Mesendoderm (in vitro differentiated cells): ENCODE measurements around the gene PLPPR4.
"Not testable (repeated sequence)": the region's sequence is repeated elsewhere in the genome, so short reads cannot be mapped to it uniquely, and the experiment has no call there.

Source experiments
- DNase-seq: peaks from one replicate; pipeline ENCODE4 v3.0.0; 2013
- H2AK5ac ChIP-seq: 2 replicates; pipeline ENCODE4 v1.6.1; 2013; ENCODE audit warnings: low read length, inconsistent platforms
- H2BK120ac ChIP-seq: 2 replicates; pipeline ENCODE4 v1.6.1; 2013; ENCODE audit warnings: low read depth, mild to moderate bottlenecking, low read length, moderate library complexity, mixed read lengths
- H2BK15ac ChIP-seq: replicated peaks from 2 replicates; pipeline ENCODE4 v1.6.1; 2013; ENCODE audit warnings: low read depth, mild to moderate bottlenecking, moderate library complexity
- H2BK5ac ChIP-seq: 2 replicates; pipeline ENCODE4 v1.6.1; 2013; ENCODE audit warnings: low read length, inconsistent platforms
- H3K18ac ChIP-seq: 2 replicates; pipeline ENCODE4 v1.6.1; 2013; ENCODE audit warnings: mild to moderate bottlenecking, low read length, mixed read lengths
- H3K23ac ChIP-seq: one replicate; pipeline ENCODE4 v1.6.1; 2013; ENCODE audit warnings: low read length
- H3K27ac ChIP-seq: 2 replicates; pipeline ENCODE4 v1.5.1; 2013; ENCODE audit warnings: low read depth, mild to moderate bottlenecking, inconsistent platforms, low read length, moderate library complexity
- H3K27me3 ChIP-seq: 2 replicates; pipeline ENCODE4 v1.6.1; 2013; ENCODE audit warnings: low read length, control low read depth, mild to moderate bottlenecking, inconsistent platforms; ENCODE audit not compliant: insufficient read depth, poor library complexity
- H3K36me3 ChIP-seq: 2 replicates; pipeline ENCODE4 v1.6.1; 2013; ENCODE audit warnings: low read length, inconsistent platforms; ENCODE audit not compliant: control insufficient read depth, insufficient read depth
- H3K4ac ChIP-seq: one replicate; pipeline ENCODE4 v1.6.1; 2013; ENCODE audit warnings: low read depth, mild to moderate bottlenecking, low read length, moderate library complexity
- H3K4me1 ChIP-seq: 2 replicates; pipeline ENCODE4 v1.6.1; 2013; ENCODE audit warnings: low read depth, low read length, inconsistent platforms; ENCODE audit not compliant: control insufficient read depth
- H3K4me2 ChIP-seq: 2 replicates; pipeline ENCODE4 v1.6.1; 2013; ENCODE audit warnings: low read length
- H3K4me3 ChIP-seq: 2 replicates; pipeline ENCODE4 v1.5.1; 2013; ENCODE audit warnings: mild to moderate bottlenecking, low read length
- H3K56ac ChIP-seq: one replicate; pipeline ENCODE4 v1.6.1; 2013; ENCODE audit warnings: low read length
- H3K79me1 ChIP-seq: 2 replicates; pipeline ENCODE4 v1.6.1; 2013; ENCODE audit warnings: low read length, inconsistent platforms
- H3K79me2 ChIP-seq: 2 replicates; pipeline ENCODE4 v1.6.1; 2013; ENCODE audit warnings: mild to moderate bottlenecking, low read length; ENCODE audit not compliant: control insufficient read depth, insufficient read depth
- H3K9ac ChIP-seq: 2 replicates; pipeline ENCODE4 v1.6.1; 2013; ENCODE audit warnings: low read length, inconsistent platforms
- H4K5ac ChIP-seq: one replicate; pipeline ENCODE4 v1.6.1; 2013; ENCODE audit warnings: low read length
- H4K8ac ChIP-seq: one replicate; pipeline ENCODE4 v1.6.1; 2013; ENCODE audit warnings: low read depth, mild to moderate bottlenecking, control low read depth, low read length, moderate library complexity
- WGBS: extraction: QIAGEN DNeasy Blood & Tissue Kit; methylation state at CpG from one replicate; pipeline ENCODE4 v1.1.7; 2013; ENCODE audit warnings: low lambda C conversion rate, missing lambda C conversion rate; ENCODE audit not compliant: insufficient coverage; ENCODE audit errors: extremely low coverage; 5-methylcytosine and 5-hydroxymethylcytosine counted together

Gene PLPPR4

GRCh38 chr1:99251308-99251707 is 13.0 kb upstream of the PLPPR4 start:
- Histone ChIP-seq H3K79me2 (no peaks in the 10 kb centered on the region), H3K27ac (no peak overlapping the region), H4K5ac (no peak overlapping the region), H3K4me3 (no peak overlapping the region), H3K18ac (no peak overlapping the region), H3K56ac (no peak overlapping the region), H2BK15ac (no peak overlapping the region), H3K79me1 (no peaks in the 10 kb centered on the region), H3K4me1 (peaks cover 3% of the 10 kb centered on the region), H3K4me2 (no peak overlapping the region), H3K36me3 (no peaks in the 10 kb centered on the region), H3K9ac (no peak overlapping the region), H3K27me3 (no peaks in the 10 kb centered on the region), H2BK5ac (no peak overlapping the region), H2BK120ac (no peak overlapping the region), H4K8ac (no peak overlapping the region), H2AK5ac (no peak overlapping the region), H3K23ac (no peak overlapping the region), H3K4ac (no peak overlapping the region)
- no CpG with 5 or more reads among the region's 1 CpG for WGBS
- DNase-seq: no peak

GRCh38 chr1:99252630-99253029 is 11.7 kb upstream of the PLPPR4 start:
- no peak overlapping the region for H3K4me2 ChIP-seq
- no peak overlapping the region for H3K4me3 ChIP-seq
- H3K4ac ChIP-seq: no peak overlapping the region
- peak; percentile 18 for DNase-seq
- H4K5ac ChIP-seq: no peak overlapping the region
- H2AK5ac ChIP-seq: no peak overlapping the region
- no peak overlapping the region for H2BK120ac ChIP-seq
- no peaks in the 10 kb centered on the region for H3K79me2 ChIP-seq
- no CpG with 5 or more reads among the region's 2 CpGs for WGBS
- no peak overlapping the region for H3K27ac ChIP-seq
- H3K36me3 ChIP-seq: no peaks in the 10 kb centered on the region
- peaks cover 3% of the 10 kb centered on the region for H3K4me1 ChIP-seq
- no peak overlapping the region for H4K8ac ChIP-seq
- no peaks in the 10 kb centered on the region for H3K79me1 ChIP-seq
- no peak overlapping the region for H3K18ac ChIP-seq
- no peak overlapping the region for H3K56ac ChIP-seq
- no peak overlapping the region for H3K23ac ChIP-seq
- no peaks in the 10 kb centered on the region for H3K27me3 ChIP-seq
- no peak overlapping the region for H3K9ac ChIP-seq
- H2BK15ac ChIP-seq: no peak overlapping the region
- no peak overlapping the region for H2BK5ac ChIP-seq

- H3K79me1 ChIP-seq, H2BK15ac ChIP-seq, H2BK120ac ChIP-seq, DNase-seq, H2AK5ac ChIP-seq, H3K56ac ChIP-seq, H3K27me3 ChIP-seq, H3K4me2 ChIP-seq, H3K4me1 ChIP-seq, H3K18ac ChIP-seq, H3K23ac ChIP-seq, H3K27ac ChIP-seq, H4K8ac ChIP-seq, H3K9ac ChIP-seq, H3K4ac ChIP-seq, H3K79me2 ChIP-seq, H3K4me3 ChIP-seq, H2BK5ac ChIP-seq, H4K5ac ChIP-seq, H3K36me3 ChIP-seq: not testable (repeated sequence)
- no CpG with 5 or more reads among the region's 3 CpGs for WGBS
Measured at GRCh38 chr1:99260402-99260801, 3.9 kb upstream of the PLPPR4 start.

GRCh38 chr1:99265124-99265523 is 832 bp downstream of the PLPPR4 start:
- Histone ChIP-seq H3K79me2 (no peaks in the 10 kb centered on the region), H2BK120ac (no peak overlapping the region), H3K9ac (no peak overlapping the region), H2BK5ac (no peak overlapping the region), H3K36me3 (no peaks in the 10 kb centered on the region), H3K18ac (no peak overlapping the region), H2AK5ac (no peak overlapping the region), H4K5ac (no peak overlapping the region), H3K79me1 (no peaks in the 10 kb centered on the region), H3K4me1 (no peaks in the 10 kb centered on the region), H3K27me3 (no peaks in the 10 kb centered on the region), H4K8ac (no peak overlapping the region), H3K23ac (no peak overlapping the region), H3K4ac (no peak overlapping the region), H3K4me2 (no peak overlapping the region), H2BK15ac (no peak overlapping the region), H3K4me3 (no peak overlapping the region), H3K27ac (no peak overlapping the region), H3K56ac (no peak overlapping the region)
- DNase-seq: no peak
- WGBS: no CpG with 5 or more reads among the region's 3 CpGs

- Histone ChIP-seq H3K4me2 (no peak overlapping the region), H3K56ac (no peak overlapping the region), H2BK15ac (no peak overlapping the region), H3K4me3 (no peak overlapping the region), H3K79me1 (no peaks in the 10 kb centered on the region), H3K18ac (no peak overlapping the region), H3K27ac (no peak overlapping the region), H3K27me3 (no peaks in the 10 kb centered on the region), H3K4me1 (no peaks in the 10 kb centered on the region), H2AK5ac (no peak overlapping the region), H3K79me2 (no peaks in the 10 kb centered on the region), H3K9ac (no peak overlapping the region), H4K8ac (no peak overlapping the region), H3K4ac (no peak overlapping the region), H2BK120ac (no peak overlapping the region), H3K23ac (no peak overlapping the region), H4K5ac (no peak overlapping the region), H2BK5ac (no peak overlapping the region), H3K36me3 (no peaks in the 10 kb centered on the region)
- WGBS: no CpG with 5 or more reads among the region's 2 CpGs
- no peak for DNase-seq
Measured at GRCh38 chr1:99266726-99267125, 2.4 kb downstream of the PLPPR4 start.

- no peak for DNase-seq
- H3K9ac ChIP-seq: no peak overlapping the region
- H3K79me1 ChIP-seq: no peaks in the 10 kb centered on the region
- no peak overlapping the region for H3K4me3 ChIP-seq
- no peak overlapping the region for H3K4ac ChIP-seq
- H4K5ac ChIP-seq: no peak overlapping the region
- H3K36me3 ChIP-seq: no peaks in the 10 kb centered on the region
- H4K8ac ChIP-seq: no peak overlapping the region
- no peaks in the 10 kb centered on the region for H3K27me3 ChIP-seq
- no peaks in the 10 kb centered on the region for H3K79me2 ChIP-seq
- H2BK120ac ChIP-seq: no peak overlapping the region
- no peak overlapping the region for H3K27ac ChIP-seq
- no peak overlapping the region for H2BK5ac ChIP-seq
- H2AK5ac ChIP-seq: no peak overlapping the region
- no CpG with 5 or more reads among the region's 1 CpG for WGBS
- no peak overlapping the region for H3K56ac ChIP-seq
- H3K4me2 ChIP-seq: no peak overlapping the region
- H3K4me1 ChIP-seq: no peaks in the 10 kb centered on the region
- H3K18ac ChIP-seq: no peak overlapping the region
- H2BK15ac ChIP-seq: no peak overlapping the region
- no peak overlapping the region for H3K23ac ChIP-seq
Measured at GRCh38 chr1:99268021-99268420, 3.7 kb downstream of the PLPPR4 start.
